ENCODE data around the gene NEUROD1.

Gene NEUROD1

GRCh38 chr2:181679544-181679979 lies 755 bp downstream of the NEUROD1 start:
- TF ChIP-seq, protein P1, sequence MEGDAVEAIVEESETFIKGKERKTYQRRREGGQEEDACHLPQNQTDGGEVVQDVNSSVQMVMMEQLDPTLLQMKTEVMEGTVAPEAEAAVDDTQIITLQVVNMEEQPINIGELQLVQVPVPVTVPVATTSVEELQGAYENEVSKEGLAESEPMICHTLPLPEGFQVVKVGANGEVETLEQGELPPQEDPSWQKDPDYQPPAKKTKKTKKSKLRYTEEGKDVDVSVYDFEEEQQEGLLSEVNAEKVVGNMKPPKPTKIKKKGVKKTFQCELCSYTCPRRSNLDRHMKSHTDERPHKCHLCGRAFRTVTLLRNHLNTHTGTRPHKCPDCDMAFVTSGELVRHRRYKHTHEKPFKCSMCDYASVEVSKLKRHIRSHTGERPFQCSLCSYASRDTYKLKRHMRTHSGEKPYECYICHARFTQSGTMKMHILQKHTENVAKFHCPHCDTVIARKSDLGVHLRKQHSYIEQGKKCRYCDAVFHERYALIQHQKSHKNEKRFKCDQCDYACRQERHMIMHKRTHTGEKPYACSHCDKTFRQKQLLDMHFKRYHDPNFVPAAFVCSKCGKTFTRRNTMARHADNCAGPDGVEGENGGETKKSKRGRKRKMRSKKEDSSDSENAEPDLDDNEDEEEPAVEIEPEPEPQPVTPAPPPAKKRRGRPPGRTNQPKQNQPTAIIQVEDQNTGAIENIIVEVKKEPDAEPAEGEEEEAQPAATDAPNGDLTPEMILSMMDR (IDR thresholded peaks at IDR 0.05; ENCODE audit: low read depth, low read length, missing control alignments) = no peak
- no peak overlapping the region for H3K4me3 ChIP-seq (replicated peaks; ENCODE audit: low read depth, low read length)
- DNase-seq (ENCODE audit: extremely low read depth, low read depth) = no peak

DNA sequence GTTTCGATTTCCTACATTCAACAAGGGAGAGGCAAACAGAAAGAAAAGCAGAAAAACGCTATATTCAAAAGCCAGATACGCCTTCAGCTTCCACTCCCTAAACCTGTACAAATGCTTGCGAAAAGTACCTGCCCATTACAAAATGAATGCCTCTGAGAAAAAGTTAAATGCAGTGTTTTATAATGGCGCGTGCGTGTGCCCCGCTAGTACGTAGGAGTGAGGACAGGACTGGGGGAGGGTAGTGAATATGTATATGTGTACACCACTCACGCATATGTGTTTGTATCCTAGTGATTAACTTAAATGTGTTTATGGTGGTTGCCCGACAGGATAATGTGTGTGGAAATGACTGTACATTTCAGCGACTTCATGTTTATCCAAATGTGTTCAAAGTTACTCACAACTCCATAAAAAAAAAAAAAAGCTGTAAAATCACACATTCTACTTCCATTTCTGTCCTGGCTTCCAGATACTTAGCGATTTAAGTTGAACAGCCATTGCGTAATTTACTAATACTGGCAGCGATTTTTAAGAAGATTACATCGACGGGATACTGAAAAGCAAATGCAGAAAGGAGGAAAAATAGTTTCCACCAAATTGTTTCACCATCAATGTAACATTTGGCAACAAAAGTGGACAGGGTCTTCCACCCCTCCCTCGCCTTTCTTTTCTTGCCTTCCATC lies 1.3 kb downstream of the NEUROD1 start:
- no peak for DNase-seq (ENCODE audit: extremely low read depth, low read depth)
- TF ChIP-seq, protein P1 (IDR thresholded peaks at IDR 0.05; ENCODE audit: low read depth, low read length, missing control alignments) = no peak
- H3K4me3 ChIP-seq (replicated peaks; ENCODE audit: low read depth, low read length) = no peak overlapping the region

DNA sequence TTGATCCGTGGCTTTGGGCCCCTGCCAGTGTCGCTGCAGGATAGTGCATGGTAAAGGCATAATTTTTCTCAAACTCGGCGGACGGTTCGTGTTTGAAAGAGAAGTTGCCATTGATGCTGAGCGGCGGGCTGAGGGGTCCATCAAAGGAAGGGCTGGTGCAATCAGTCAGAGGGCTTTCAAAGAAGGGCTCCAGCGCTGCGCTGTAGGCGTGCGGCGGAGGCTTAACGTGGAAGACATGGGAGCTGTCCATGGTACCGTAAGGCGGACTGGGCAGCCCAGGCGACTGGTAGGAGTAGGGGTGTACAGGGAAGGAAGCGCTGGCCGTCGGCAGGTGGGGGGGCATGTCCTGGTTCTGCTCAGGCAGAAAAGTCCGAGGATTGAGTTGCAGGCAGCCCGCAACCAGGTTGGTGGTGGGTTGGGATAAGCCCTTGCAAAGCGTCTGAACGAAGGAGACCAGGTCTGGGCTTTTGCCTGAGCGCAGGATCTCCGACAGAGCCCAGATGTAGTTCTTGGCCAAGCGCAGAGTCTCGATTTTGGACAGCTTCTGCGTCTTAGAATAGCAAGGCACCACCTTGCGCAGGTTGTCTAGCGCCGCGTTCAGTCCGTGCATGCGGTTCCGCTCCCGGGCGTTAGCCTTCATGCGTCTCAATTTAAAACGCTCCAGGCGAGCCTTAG lies 2.3 kb downstream of the NEUROD1 start:
- DNase-seq (ENCODE audit: extremely low read depth, low read depth) = peak; percentile 50
- no peak overlapping the region for H3K4me3 ChIP-seq (replicated peaks; ENCODE audit: low read depth, low read length)
- TF ChIP-seq, protein P1 (IDR thresholded peaks at IDR 0.05; ENCODE audit: low read depth, low read length, missing control alignments) = no peak

- no peak overlapping the region for H3K4me3 ChIP-seq (replicated peaks; ENCODE audit: low read depth, low read length)
- TF ChIP-seq, protein P1 (IDR thresholded peaks at IDR 0.05; ENCODE audit: low read depth, low read length, missing control alignments) = no peak
- no peak for DNase-seq (ENCODE audit: extremely low read depth, low read depth)
Observed at GRCh38 chr2:181675254-181675653, 5.1 kb downstream of the NEUROD1 start.

DNA sequence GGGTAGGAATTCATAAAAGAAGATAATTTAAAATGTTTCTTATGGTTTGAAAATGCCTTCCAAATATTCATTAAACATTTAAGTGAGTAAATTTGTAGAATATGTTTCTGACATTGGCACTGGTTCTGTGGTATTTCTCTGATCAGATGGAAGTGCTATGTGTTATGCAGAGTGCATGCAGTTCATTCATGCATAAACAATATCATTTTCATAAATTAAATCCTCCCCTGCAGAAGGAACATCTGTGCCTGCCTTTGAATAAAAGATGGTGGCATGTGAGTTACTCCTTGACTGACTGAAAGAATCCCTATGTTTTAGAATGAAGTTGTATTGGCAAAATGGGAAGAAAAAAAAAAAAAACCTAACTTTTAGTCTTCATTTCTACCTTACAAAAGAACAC lies 5.9 kb downstream of the NEUROD1 start:
- TF ChIP-seq, protein P1 (IDR thresholded peaks at IDR 0.05; ENCODE audit: low read depth, low read length, missing control alignments) = no peak
- DNase-seq (ENCODE audit: extremely low read depth, low read depth) = no peak
- H3K4me3 ChIP-seq (replicated peaks; ENCODE audit: low read depth, low read length) = no peak overlapping the region

DNA sequence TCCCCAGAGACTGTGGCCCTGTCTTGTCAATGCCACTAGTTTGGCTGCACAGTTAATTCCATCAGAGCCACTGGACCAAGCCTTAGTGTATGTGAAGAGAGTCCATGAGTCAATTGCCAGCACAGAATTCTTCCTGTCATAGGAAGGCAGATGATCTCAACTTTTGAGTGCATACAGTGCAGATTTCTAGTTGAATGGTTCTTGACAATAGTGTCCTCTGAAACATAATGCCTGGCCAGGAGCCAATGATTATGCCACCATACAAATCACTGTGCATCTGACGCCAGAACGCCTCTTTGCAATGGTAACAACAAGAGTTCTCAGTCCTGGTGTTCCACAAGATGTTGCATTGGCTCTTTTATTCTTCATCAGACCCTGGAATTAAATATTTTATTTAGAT lies 7.1 kb downstream of the NEUROD1 start:
- TF ChIP-seq, protein P1 (IDR thresholded peaks at IDR 0.05; ENCODE audit: low read depth, low read length, missing control alignments) = no peak
- no peak overlapping the region for H3K4me3 ChIP-seq (replicated peaks; ENCODE audit: low read depth, low read length)
- no peak for DNase-seq (ENCODE audit: extremely low read depth, low read depth)
